NCI-H82 (cell line): ENCODE measurements around the gene RALGDS.

Experiments used
- DNase-seq: peaks from one replicate; lab custom pipeline; 2025; lab: John Stamatoyannopoulos, UW

Gene RALGDS

DNA sequence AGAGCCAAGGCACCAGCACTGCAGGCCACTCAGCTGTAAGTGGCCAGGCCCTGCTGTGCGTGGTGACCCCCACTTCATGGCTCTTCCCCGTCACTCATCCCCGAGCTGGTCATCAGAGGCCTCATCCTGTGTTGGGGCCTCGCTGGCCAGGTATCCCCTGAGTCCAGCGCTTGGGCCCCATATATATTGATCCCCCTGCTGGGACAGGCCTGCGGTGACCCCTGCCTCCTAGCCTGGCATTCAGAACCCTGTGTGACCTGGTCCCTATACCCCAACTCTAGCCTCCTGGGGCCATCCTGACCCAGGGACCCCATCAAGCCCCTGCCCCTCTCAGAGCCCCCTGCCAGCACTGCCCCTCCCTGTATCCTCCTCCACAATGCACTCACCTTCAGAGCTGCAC lies 30.0 kb upstream of the RALGDS start:
- DNase-seq, result no peak

DNA sequence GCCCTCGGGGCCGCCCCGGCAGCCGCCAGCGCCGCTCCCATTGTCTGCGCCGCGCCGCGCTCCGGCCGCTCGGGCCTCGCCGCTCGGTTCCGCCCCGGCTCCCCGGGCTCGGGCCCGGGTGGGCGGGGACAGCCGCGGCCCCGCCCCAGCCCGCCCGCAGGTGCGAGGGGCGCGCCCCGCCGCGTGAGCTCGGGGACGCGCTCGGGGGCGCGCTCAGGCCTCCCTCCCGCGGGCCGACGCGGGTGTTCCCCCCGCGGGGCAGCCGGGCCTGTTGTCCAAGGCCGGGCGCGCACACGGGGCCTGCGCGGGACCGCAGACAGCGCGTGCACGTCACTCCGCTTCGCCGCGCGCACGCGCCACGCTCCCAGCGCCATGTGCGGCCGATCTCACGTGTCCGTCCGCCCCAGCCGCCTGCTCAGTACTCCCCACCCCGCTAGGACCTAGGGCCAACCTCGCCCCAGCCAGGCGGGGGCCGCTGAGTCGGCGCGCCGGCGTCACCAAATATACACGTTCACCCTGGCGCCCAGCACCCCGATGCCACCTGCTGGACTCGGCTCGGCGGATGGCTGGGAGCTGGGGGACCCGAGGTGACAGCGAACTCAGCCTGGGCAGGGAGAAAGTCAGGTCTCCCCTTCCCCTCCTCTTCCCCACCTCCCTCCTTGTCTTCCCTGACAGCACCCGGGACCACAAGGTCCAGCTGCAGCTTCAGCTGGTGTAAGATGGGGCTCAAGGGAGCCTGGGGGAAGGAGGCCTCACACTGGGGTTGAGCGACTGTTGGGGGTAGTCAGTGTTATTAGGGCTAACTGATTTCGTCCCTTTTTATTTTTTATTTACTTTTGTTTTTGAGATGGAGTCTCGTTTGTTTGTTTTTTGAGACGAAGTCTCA lies 28.3 kb upstream of the RALGDS start:
- peak; percentile 90 for DNase-seq

DNA sequence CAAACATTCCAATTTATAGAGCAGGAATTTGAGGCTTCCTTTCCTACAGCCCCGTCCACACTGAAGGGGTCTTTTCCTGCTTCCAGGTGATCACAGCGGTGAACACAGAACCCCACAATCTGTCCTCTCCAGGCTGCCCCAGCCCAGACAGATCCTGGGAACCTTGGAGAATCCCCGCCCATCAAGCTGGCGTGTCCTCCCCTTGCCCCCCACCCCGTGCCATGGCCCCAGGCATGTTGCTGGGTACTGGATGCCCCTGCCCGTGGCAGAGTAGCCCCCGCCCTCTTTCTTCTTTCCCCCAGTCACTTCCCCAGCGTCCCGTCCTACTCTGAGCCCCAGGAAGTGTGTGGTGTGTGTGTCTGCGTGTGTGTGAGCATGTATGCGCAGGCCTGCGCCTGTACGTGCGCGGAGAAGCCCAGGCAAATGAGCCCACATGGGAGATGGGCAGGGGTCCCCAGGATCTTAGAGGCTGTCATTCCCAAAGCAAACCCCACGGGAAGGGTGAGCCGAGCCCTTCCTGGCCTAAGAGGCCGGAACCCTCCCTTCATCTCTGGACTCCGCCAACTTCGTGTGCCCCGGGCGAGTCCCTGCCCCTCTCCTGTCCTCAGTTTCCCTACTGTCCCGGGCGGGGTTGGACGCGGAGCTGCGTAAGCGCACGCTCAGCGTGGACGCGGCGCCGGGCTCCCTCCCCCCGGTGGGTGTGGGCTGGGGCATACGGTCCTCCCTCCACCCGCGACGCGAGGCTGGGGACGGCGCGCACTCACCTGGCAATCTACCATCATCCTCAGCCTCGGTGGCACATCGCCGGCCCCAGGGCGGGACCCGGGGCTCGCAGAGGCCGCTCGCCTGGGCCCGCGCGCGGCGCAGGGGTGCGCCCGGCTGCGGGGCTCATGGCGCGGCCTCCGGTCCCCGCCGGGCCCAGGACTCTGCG lies 27.4 kb upstream of the RALGDS start:
- peak; percentile 53 for DNase-seq

DNA sequence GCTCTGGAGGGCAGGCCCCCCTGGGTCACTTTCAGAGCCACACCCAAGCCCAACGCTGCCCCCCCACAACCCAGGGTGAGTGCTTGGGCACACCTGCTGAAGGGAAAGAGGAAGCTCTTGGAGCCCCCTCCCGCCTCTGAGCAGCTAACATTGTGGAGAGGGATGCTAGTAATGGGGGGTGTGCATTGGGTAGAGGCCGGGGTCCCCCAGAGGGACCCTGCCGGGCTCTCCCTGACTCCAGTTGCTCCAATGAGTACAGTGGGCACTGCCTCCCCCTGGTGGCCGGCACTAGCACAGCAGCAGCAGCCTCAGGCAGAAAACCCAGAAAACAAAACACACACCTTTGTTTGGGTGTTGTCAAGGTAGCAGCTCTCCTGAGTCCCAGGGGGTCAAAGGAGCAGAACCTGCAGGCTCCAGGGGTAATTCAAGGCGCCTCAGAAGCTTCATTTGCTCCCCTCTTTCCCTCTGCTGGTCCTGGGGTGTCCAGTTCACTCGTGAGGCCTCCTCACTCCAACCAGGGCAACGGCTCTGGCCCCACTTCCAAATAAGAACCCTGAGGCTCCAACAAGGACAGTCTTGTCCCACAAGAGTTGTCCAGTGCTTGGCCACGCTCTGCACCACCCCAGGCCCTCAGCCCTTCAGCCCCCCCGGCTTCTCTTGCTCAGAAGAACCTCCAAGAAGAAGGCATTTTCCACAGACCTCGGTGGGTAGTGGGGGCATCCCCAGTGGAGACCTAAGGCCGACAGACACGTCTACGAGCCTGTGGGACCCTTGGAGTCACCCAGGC lies 26.6 kb upstream of the RALGDS start:
- DNase-seq, result peak; percentile 75

DNA sequence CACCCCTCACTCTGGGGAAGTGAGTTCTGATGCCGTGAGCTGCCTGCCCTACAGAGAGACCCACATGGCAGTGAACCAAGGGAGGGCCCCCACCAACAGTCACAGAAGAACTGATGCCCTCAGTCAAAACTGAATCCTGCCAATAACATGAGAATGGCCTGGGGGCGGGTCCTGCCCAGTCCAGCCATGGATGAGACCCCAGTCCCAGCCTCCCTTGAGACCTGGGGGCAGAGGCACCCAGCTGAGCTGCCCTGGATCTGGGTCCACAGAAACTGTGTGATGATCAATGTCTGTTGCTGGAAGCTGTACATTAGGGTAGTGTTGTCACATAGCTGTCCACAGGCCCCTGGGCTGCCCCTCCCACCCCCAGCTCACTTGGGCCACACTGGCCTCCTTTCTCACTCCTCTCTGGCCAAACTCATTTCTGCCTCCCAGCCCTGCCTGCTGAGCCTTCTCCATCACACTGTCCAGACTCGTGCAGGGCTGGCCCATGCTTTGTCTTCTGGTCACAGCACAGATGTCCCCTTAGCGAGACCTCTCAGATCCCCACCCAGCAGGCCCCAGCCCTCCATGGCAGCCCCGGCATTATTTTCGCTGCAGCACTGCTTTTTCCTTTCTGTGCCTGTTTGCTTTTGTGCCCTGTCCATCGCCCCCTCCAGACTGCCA lies 25.8 kb upstream of the RALGDS start:
- no peak for DNase-seq

DNA sequence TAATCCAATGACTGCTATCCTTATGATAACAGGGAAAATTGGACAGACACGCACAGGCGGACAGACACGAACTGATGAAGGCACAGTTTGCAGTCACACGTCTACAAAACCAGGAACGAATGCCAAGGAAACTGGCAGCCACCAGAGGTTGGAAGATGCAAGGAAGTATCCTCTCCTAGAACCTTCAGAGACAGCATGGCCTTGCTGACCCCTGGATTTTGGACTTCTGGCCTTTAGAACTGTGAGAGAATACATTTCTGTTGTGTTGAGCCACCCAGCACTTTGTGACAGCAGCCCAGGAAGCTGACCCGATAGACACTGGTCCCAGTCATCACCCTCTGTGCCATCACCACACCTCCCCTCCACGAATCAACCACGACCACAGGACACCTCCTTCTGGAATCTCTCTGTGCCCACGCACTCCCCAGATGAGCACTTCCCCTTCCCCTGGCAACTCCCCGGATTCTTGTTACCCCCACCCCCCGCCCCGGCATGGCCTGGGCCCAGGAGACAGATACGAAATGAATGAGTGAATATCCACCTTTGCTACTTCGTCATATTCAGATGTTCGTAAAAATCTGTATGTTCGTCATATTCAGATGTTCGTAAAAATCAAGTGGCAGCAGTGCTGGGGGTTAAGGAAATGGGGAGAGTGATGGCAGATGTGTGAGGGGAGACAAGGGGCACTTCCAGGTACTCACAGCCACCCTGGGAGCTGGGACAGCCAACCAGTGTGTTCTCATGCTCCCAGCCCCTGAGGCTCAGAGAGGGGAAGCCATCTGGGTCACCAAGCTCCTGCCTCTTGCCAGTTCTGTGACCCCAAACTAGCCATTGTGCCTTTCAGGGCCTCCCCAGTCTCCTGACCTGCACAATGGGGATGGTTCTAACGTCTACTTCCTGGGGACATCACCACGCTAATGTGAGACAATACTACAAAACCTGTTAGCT lies 24.1 kb upstream of the RALGDS start:
- no peak for DNase-seq

DNA sequence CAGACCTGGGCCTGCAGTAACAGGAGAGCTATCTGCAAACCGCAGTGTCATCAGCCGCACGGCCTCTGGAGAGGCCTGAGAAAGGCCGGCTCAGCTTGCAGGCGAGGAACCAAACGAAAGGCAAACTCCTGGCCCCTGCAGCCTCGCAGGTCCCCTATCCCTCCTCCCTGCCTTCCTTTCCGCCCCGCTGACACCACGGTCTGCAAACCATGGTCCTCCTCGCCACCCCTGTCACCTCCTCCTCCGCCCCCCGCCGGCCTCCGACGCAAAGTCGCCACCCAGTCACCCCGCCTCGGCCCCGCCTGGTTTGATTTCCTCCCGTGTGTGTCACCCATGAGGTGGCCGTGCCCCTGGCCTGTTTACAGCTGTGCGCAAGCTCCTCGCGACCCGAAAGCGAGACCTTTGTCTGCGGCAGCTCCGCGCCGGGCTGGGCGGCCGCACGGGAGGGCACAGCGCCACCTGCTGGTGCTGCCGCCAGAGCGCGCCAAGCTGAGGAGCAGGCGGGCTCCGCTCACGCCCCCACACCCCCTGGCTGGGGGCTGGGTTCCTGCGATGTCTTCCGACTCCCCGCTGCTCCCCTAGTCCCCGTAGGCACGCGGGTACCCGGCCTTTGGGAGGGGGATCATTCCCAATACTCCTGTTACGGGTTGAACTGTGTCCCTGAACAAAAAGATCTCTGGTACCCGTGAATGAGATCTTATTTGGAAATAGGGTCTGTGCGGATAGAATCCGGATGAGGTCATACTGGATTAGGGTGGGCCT lies 23.3 kb upstream of the RALGDS start:
- peak; percentile 78 for DNase-seq

DNA sequence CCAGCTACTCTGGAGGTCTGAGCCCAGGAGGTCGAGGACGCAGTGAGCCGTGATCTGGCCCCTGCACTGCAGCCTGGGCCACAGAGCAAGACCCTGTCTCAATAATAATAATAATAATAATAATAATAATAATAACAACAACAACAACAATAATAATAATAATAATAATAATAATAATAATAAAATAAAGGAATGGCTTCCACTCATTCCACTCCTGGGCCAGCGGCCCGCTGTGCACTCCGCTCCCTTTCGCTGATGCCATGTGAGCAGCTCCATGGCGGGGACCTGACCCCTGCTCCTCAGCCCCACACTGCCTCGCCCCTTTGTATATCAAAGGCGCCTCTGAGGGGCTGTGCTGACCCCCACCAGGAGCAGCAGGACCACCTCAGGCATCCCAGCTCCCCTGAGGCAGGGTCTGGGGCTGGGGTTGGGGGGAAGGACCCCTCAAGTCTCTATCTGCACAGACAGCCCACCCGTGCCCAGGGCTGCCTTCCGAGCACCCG lies 22.6 kb upstream of the RALGDS start:
- DNase-seq, result no peak

DNA sequence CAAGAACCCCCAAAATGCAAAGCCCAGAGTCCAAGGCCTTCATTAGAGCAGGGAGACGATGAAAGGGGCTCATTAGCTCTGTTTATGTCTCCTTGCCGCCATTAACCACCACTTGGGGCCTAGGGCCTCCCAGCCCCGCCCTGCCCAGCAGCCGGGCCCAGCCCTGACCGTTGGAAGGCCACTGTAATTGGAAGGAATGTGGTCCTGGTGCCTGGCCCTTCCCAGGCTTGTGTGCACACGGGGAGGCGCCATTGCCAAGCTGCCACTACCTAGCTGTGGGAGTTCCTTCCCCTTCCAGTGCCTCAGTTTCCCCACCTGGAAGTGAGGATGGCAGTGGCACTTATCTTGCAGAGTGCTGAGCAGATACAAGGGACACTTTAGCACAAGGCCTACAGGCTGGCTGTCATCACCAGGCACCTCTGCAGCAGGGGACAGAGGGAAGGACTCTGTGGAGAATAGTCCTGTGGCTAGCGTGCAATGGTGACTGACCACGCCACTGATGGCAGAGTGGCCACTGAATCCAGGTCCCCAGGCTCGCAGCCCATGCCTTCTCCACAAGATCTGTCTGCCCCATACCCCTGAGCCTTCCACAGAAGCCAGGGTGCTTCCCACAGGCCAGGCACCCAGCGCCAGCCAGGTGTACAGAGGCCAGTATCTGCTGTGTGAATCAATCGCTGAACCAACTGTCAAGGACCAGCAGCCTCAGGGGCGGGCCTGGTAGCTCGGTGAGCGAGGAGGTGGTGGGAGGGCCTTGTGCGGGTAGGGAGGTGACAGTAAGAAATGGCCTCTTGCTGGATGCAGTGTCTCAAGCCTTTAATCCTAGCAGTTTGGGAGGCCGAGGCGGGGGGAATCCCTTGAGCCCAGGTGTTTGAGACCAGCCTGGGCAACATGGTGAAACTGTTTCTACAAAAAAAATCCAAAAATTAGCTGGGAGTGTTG lies 21.9 kb upstream of the RALGDS start:
- DNase-seq, result no peak

DNA sequence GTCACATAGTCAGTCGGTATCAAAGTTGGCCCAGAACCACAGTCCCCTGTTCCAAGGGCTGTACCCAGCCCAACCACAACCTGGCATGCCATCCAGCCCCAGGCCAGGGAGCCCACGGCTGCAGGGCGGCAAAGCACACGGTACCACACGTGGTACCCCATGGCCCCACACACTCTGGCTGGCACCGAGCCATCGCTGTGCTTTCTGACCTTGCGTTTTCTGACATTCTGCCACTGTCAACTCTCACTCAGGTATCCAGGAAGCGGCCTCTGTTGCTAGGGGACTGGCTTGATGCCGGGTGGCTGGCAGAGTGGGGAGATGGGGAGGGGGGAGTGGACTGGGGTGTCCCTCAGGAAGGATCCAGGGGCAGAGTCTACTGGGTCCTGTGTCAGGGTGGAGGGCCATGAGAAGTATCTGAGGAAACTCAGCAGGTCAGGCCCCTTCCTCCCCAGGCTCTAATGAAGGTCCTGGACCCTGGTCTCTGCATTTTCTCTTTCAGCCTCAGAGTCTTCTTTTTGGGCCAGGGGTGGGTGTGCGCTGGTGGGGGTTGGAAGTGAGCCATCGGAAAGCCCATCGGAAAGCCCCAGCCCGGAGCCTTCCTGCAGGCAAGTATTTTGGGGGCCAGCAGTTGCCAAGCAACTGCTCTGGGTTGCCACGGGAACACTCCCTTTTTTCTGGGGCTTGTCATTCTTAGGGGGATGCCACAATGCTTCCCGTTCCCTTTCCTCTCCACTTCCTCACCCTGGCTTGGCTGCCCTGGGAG lies 21.0 kb upstream of the RALGDS start:
- no peak for DNase-seq

DNA sequence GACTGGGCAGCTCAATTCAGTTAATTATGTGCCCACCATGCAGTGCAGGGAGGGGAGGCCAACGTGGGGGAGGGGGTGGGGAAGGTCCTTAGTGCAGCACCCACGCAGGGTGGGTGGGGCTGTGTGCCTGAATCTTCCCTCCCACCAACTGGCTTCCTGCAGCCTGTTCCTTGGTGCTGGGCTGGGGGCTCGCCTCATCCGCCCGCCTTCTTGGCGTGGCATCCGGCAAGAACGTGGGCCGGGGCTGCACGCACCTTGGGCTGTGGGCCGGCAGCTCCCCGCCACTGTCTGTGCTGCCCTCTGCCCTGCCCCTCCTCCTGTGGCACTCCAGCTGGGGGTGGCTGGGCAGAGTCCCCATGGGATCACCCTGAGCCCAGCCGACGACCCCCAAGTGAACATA lies 19.6 kb upstream of the RALGDS start:
- DNase-seq, result no peak

DNA sequence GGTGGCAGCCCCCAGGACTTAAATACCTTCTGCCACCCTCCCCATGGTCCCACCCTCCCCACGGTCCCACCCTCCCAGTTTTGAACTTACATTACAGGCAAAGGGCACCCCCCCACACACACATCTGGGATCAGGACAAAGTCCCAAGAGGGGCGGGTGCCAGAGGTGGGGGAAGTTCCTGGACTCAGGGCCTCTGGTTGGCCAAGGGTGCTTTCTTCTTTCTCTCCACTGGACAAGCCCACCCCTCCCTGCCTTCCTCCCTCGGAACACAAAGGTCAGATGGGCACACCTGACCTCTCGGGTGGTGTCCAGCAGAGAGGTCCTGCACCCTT lies 19.1 kb upstream of the RALGDS start:
- DNase-seq, result no peak

DNA sequence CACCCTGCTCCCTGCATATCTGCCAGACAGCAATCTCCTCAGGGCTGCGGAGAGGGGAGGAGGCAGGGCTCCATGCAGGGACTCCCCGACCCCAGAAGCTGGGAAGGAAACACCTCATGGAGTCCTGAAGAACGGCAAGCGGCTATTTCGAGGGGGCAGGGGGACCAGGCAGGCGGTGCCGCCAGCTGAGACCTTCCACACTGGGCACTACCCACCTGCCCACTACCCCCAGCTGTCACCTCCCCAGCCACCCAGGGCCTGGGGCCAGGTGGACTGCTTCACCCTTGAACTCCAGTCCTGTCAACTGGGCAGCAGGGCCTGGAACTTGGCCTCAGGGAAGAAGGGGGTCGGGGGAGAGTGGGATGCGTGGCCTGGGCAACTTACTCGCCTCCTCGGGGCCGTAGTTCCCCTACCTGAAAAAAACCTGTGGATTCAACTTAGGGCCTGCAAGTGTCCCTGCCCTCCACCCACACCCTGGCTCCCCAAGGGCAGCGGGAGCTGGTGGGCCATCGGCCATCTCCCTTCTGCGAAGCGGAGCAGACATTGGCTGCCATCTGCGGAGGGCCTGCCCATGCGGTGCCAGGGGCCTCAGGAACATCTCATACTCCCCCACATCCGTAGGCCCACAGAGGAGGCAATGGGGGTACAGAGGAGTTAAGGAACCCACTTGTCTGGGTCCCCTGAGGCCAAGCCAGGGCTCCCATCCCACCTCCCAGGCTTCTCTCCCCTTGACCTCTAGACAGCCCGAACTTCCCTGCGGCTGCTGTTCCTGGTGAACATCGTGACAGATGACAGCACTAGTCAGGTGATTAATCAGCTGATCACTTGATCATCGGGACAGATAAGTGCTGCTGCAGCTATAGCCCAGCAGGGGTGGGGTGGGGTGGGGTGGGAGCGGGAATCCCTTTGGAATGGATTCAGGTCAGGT lies 18.5 kb upstream of the RALGDS start:
- no peak for DNase-seq

DNA sequence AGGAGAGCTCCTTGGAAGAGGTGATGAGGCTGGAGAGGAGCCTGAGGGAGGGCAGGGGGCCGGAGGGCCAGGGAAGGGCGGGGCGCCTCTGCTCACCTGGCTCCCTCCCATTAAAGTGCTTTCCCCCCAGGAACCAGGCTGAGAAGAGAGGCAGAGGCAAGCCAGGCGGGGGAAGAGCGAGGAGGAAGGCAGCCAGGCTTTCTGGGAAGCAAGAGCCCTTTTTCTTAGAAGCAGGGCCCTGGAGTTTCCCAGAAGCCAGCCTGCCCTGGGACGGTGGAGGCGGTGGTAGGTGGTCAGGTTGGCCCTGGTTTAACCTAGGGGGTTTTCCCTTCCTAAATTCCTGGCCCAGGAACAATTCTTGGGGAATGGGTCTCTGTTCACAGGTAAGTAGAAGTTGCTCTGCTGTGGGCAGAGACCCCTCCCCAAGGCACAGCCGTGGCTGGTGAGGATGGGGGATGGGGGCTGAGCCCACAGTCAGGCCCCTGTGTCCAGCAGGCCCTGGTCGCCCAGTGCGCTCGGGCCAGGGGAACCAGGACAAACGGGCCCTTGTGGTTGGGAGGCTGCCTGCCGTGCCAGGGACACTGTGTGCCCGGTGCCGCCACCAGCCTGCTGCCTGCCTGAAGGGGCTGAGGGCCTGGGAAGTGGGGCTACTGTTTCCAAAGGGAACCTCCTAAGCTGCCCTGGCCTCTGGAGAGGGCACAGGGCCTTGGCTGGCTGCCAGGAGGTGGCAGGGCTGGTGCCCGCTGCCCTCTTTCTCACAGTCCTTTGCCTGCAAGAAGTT lies 16.6 kb upstream of the RALGDS start:
- DNase-seq, result no peak

DNA sequence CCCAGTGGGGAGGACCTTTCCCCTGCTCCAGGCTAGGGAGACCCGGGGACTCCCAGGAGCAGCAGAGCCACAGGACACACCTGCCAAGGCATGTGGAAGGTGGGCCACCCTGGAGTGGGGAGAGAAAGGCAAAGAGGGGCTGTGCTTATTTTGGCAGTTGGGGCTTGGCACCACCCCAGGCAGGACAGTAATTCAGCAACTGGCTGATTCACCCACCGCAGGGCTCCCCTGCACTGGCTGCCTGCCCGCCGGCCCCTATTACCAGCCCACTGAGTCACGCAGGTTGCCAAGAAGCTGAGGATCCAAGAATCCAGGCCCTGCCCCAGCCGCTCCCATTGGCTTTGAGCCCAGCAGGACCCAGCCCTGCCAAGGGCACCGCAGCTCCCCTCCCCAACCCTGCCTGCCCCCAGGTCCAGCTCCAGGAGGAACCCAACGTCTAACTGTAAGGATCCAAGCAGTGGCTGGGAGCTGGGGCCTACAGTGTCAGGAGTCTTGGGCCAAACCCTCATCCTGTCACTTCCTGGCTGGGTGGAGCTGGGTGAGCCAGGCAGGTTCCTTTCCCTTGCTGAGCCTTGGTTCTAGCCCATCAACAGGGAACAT lies 14.2 kb upstream of the RALGDS start:
- no peak for DNase-seq
